ENCODE results near the gene PRDM16.

PRDM16 gene

DNA sequence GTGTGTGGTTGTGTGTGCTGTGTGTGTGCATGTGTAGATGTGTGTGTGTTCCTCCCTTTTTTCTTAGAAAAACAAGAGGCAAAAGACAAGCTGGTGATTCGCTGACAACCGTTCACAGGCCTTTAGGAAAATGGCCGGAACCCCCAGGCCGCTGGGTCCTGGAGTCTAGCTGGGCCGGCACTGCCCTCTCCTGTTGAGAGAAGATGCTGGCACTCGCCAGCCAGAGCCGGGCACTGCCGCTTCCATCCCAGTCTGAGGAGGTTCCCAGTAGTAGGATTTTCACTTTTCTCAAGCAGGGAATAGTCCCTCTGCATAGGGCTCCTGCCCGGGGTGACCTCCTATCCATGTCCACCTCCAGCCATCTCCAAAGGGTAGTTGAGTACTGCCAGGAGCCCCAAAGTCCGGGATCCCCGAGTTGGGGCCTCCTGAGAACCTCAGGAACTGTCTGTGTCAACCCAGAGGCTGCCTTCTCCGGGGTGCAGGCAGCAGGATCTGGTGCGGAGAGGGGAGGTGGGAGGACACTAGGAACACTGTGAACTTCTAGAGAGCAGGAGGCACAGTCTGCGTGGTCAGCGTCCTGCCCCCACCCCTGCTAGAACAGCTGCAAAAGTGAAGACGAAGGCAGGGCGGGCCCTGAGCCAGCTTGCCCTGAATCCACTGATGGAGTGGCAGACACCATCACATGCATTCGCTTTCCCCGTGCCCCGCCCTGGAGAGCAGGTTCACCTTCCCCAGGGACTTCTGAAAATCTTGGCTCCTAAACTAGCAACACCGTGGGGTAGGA, 341.3 kb downstream of the PRDM16 start:
- intact Hi-C loops (cut with micrococcal nuclease): no loop called here
- H3K27me3 Mint-ChIP-seq: no peaks in the 10 kb centered on the region
- H3K27ac Mint-ChIP-seq: no peak overlapping the region
- H3K4me1 Mint-ChIP-seq (ENCODE audit: low read depth): no peaks in the 10 kb centered on the region
- H3K4me3 Mint-ChIP-seq: no peak overlapping the region
- H3K36me3 Mint-ChIP-seq (ENCODE audit: low read depth): no peaks in the 10 kb centered on the region
- no peaks in the 10 kb centered on the region for H3K9me3 Mint-ChIP-seq

DNA sequence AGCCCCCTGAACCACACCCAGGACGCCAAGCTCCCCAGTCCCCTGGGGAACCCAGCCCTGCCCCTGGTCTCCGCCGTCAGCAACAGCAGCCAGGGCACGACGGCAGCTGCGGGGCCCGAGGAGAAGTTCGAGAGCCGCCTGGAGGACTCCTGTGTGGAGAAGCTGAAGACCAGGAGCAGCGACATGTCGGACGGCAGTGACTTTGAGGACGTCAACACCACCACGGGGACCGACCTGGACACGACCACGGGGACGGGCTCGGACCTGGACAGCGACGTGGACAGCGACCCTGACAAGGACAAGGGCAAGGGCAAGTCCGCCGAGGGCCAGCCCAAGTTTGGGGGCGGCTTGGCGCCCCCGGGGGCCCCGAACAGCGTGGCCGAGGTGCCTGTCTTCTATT, 342.8 kb downstream of the PRDM16 start:
- no peaks in the 10 kb centered on the region for H3K36me3 Mint-ChIP-seq (ENCODE audit: low read depth)
- H3K4me3 Mint-ChIP-seq: no peak overlapping the region
- intact Hi-C loops (cut with micrococcal nuclease): no loop called here
- no peaks in the 10 kb centered on the region for H3K9me3 Mint-ChIP-seq
- no peak overlapping the region for H3K27ac Mint-ChIP-seq
- no peaks in the 10 kb centered on the region for H3K27me3 Mint-ChIP-seq
- H3K4me1 Mint-ChIP-seq (ENCODE audit: low read depth): no peaks in the 10 kb centered on the region

DNA sequence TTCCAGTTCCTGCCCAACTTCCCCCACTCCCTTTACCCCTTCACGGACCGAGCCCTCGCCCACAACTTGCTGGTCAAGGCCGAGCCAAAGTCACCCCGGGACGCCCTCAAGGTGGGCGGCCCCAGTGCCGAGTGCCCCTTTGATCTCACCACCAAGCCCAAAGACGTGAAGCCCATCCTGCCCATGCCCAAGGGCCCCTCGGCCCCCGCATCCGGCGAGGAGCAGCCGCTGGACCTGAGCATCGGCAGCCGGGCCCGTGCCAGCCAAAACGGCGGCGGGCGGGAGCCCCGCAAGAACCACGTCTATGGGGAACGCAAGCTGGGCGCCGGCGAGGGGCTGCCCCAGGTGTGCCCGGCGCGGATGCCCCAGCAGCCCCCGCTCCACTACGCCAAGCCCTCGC, 343.4 kb downstream of the PRDM16 start:
- Mint-ChIP-seq H3K27me3 (no peaks in the 10 kb centered on the region), H3K4me3 (no peak overlapping the region), H3K36me3 (ENCODE audit: low read depth) (no peaks in the 10 kb centered on the region), H3K27ac (no peak overlapping the region), H3K9me3 (no peaks in the 10 kb centered on the region), H3K4me1 (ENCODE audit: low read depth) (no peaks in the 10 kb centered on the region)
- intact Hi-C loops (cut with micrococcal nuclease): no loop called here

DNA sequence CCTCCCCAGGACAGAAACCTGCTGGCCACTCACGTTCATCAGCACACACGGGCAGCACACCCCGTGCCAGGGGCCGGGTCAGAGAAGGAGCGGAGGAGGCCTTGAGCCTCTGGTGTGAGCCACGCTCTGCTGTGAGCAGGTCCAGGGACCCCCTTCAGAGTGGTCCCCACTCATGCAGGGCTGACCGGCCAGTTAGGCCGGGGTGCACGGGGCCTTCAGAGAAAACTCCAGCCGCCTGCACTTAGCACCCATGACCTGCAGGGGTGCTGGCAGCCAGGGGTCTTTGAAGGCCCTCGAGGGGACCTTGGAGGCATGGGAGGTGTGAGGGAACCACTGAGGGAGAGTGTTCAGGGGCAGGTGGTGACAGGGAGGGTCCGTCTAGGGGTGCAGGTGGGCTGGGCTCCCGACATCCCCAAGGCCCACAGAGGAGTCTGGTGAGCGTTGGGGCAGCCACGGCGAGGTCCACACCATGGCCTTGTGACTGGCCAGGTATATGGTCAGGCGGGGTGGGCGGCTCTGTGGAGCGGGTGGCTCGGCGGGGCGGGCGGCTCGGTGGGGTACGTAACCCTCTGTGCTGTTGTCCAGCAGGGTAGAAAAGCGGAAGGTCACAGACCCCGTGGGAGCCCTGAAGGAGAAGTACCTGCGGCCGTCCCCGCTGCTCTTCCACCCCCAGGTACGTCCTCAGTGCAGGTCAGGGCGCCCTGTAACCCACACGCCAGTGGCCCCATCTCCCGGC, 345.1 kb downstream of the PRDM16 start:
- no peaks in the 10 kb centered on the region for H3K4me1 Mint-ChIP-seq (ENCODE audit: low read depth)

DNA sequence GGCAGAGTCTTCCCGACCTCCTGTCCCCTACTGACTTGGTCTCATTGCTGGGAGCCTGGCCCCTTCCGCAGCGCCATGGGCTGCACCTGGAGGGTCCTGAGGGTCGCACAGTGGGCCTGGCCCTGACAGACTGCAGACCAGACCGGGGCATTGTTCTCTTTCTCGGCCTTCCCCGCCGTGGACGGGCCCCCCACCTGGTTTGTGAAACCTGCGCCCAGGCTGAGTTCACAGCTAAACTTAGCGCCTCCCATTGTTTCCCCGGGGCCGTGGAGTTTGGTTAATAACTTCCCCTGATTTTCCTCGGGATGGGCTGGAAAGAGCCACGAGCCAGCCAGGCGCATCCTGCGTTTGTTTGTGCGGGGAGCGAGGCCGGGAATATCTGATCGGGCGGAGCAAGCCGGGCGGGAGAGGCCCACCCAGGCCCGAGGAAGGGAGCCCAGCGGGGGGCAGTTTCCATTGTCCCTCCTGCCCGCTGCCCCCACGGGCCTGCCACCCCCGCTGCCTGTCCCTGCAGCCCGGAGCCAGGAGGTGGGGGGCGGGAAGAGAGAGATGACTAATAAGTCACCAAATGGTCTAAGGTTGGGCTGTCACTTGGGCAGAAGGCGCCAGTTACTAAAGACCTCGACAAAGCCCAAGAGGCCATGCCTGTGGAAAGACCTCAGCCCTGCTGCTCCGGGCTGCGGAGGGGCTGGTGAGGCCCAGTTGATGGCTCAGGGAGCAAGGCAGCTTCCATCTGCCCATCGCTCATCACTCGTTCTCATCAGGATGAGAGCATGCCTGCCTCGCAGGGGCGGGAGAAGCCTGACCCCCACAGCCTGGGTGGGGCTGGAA, 346.5 kb downstream of the PRDM16 start:
- intact Hi-C loops (cut with micrococcal nuclease): no loop called here
- Mint-ChIP-seq H3K4me3 (no peak overlapping the region), H3K36me3 (ENCODE audit: low read depth) (no peaks in the 10 kb centered on the region), H3K9me3 (no peaks in the 10 kb centered on the region), H3K27me3 (no peaks in the 10 kb centered on the region), H3K4me1 (ENCODE audit: low read depth) (no peaks in the 10 kb centered on the region), H3K27ac (no peak overlapping the region)

More for the DNA sequence above, 345.1 kb downstream of the PRDM16 start:
- Mint-ChIP-seq H3K4me3 (no peak overlapping the region), H3K9me3 (no peaks in the 10 kb centered on the region), H3K27me3 (no peaks in the 10 kb centered on the region), H3K36me3 (ENCODE audit: low read depth) (no peaks in the 10 kb centered on the region), H3K27ac (no peak overlapping the region)
- intact Hi-C loops (cut with micrococcal nuclease): no loop called here

DNA sequence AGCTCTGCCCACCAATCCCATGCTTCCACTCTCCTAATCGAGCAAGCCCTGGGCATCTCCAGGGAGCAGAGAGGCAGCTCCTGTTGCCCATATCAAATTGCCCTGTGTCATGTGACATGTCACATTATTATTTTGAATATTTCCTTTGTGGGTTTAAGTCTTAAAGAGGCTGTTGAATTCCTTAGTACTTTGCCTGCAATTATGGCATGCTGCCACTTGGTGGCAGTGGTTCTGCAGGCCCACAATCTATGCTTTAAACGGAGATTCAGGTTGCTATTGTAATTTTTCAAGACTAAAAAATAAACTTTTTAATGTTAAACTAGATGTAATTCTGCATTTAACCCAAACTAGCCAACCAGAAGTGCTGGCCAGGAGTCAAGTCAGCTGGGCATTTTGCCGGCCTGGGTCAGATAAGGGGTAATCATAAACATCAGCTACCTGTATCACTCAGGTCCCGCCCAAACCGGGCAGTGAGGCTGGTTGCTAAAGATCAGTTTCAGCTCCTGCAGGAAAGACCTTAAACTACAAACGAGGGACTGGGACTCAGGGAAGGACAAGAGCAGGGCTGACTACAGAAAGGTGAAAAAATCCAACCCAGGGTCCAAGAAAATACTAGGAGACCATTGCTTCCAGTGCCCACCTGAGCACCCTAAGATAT, 348.2 kb downstream of the PRDM16 start:
- Mint-ChIP-seq H3K4me1 (ENCODE audit: low read depth) (no peaks in the 10 kb centered on the region), H3K9me3 (no peaks in the 10 kb centered on the region), H3K27me3 (peaks cover 5% of the 10 kb centered on the region), H3K4me3 (no peak overlapping the region), H3K27ac (no peak overlapping the region), H3K36me3 (ENCODE audit: low read depth) (no peaks in the 10 kb centered on the region)
- intact Hi-C loops (cut with micrococcal nuclease): no loop called here

DNA sequence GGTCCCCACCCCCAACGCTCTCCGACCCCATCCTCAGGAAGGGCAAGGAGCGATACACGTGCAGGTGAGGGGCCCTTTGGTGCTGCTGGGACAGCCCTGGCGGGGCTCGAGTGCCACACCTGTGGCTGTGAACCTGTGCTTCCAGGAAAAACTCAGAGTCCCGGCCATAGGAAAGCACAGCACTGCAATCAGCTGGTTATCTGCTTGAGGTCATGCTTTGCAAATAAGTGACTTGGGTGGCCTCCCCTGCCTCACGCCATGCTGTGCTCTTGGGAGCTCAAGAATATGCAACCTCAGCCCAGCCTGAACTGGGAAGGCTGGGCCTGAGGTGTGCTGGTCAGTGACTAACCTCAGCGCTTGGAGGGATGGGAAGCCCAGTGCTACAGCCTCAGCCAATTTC, 348.9 kb downstream of the PRDM16 start:
- peaks cover 7% of the 10 kb centered on the region for H3K27me3 Mint-ChIP-seq
- intact Hi-C loops (cut with micrococcal nuclease): no loop called here
- no peak overlapping the region for H3K4me3 Mint-ChIP-seq
- no peaks in the 10 kb centered on the region for H3K9me3 Mint-ChIP-seq
- H3K4me1 Mint-ChIP-seq (ENCODE audit: low read depth): no peaks in the 10 kb centered on the region
- H3K27ac Mint-ChIP-seq: no peak overlapping the region
- no peaks in the 10 kb centered on the region for H3K36me3 Mint-ChIP-seq (ENCODE audit: low read depth)

DNA sequence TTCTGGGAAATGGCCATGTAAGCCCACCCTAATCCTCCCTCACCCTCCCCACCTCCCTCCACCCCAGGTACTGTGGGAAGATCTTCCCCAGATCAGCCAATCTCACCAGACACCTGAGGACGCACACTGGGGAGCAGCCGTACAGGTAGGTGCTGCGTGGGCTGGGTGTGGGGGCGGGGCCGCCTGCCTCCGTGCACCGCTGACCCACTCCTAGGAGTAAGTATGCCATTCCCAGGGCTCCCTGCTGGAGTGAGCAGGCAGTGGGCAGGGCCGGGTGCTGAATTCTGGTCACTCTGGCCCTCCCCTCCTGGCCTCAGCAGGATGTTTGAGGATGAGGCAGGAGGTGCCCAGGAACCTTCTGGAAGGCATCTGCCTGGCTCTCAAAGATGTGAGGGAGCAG, 349.6 kb downstream of the PRDM16 start:
- intact Hi-C loops (cut with micrococcal nuclease): no loop called here
- Mint-ChIP-seq H3K36me3 (ENCODE audit: low read depth) (no peaks in the 10 kb centered on the region), H3K27ac (no peak overlapping the region), H3K4me3 (no peak overlapping the region), H3K27me3 (peaks cover 13% of the 10 kb centered on the region), H3K9me3 (no peaks in the 10 kb centered on the region), H3K4me1 (ENCODE audit: low read depth) (no peaks in the 10 kb centered on the region)

DNA sequence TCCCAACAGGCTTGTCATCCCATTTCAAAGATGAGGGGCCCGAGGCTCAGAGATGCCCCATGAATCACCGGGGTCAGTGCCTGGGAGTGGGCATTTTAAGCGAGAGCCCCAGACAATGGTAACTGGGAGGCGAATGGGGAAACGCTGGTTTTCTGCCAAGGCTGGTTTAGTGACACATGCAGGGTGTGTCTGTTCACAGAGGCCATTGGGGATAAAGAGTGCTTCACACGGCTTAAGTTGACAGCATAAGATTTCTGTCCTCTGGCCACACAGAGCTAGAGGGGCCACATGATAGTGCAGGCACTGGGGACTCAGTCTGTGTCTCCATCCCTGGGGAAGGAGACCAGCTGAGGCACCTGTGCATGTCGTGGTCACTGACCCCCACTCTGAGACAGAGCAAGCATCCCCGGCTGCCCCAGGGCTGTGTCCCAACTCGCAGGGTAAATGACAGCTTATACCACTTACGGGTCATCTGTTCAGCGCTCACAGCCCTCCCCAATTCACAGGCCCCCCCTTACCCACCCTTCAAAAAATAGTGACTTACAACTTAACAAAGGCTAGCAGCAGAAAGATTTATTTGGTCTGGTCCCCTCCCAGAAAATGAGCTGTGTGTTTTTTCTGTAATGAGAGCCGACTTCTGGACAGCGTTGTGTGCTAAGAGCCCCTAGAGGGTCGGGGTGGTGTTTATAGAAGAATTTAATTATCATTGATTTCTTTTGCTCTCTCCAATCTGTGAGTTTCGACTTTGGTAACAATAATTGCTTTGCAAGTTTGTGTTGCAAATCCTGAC, 350.6 kb downstream of the PRDM16 start:
- Mint-ChIP-seq H3K27me3 (peaks cover 21% of the 10 kb centered on the region), H3K4me3 (no peak overlapping the region), H3K4me1 (ENCODE audit: low read depth) (no peaks in the 10 kb centered on the region), H3K27ac (no peak overlapping the region), H3K9me3 (no peaks in the 10 kb centered on the region), H3K36me3 (ENCODE audit: low read depth) (no peaks in the 10 kb centered on the region)
- intact Hi-C loops (cut with micrococcal nuclease): no loop called here

DNA sequence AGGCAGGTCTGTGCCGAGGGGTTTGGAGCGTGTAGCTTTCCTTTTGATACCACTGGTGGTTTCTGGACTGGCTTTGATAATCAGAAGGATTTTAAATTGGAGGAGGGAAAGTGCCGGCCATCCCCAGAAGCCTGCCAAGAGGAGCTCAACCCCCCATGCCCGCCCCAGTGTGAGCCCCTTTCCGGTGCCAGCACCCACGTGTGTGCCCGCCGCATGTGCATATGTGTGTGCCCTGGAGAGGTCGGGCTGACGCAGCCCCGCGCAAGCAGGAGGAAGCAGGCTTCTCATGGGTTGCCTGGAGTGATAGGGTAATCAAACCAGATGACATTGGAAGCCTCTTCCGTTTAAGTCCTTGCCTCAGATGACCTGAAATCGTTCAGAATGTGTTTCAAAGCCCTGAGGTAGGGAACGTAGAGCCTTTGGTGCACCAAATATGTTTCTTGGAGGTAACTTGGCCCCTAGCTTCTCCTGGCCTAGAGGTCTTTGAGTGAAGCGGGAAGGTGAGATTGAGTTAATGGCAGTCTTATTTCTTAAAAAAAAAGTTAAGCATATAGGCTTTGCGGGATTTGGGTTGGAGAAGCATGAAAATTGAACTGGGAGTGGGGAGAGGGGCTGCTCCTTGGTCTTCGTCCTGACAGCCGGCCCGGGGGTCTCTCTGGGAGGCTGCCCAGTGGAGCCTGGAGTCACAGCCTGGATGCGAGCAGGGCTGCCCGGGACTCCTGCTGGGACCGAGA, 351.4 kb downstream of the PRDM16 start:
- peaks cover 21% of the 10 kb centered on the region for H3K27me3 Mint-ChIP-seq
- H3K4me1 Mint-ChIP-seq (ENCODE audit: low read depth): no peaks in the 10 kb centered on the region
- H3K4me3 Mint-ChIP-seq: no peak overlapping the region
- H3K36me3 Mint-ChIP-seq (ENCODE audit: low read depth): no peaks in the 10 kb centered on the region
- no peaks in the 10 kb centered on the region for H3K9me3 Mint-ChIP-seq
- H3K27ac Mint-ChIP-seq: no peak overlapping the region
- intact Hi-C loops (cut with micrococcal nuclease): no loop called here

DNA sequence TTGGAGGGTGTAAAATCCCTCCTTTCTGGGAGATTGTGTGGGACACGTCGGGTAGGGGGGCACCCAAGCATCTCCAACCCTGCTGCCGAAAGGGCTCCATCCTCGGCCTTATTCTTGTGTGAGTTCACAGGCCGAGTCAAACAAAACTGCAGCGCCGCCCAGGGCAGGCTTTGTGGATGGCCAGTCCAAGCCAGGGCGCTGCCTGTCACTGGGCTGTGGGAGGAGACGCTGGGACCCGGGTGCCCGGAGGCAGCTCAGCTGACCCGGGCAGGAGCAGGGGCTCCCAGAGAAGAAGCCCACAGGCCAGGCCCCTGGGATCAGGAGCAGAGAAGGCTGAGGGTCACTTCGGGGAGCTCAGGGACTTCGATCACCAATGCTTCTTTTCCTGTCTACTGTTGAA, 353.6 kb downstream of the PRDM16 start:
- intact Hi-C loops (cut with micrococcal nuclease): no loop called here
- Mint-ChIP-seq H3K36me3 (ENCODE audit: low read depth) (no peaks in the 10 kb centered on the region), H3K9me3 (no peaks in the 10 kb centered on the region), H3K27me3 (peaks cover 21% of the 10 kb centered on the region), H3K4me1 (ENCODE audit: low read depth) (no peaks in the 10 kb centered on the region), H3K4me3 (no peak overlapping the region), H3K27ac (no peak overlapping the region)

DNA sequence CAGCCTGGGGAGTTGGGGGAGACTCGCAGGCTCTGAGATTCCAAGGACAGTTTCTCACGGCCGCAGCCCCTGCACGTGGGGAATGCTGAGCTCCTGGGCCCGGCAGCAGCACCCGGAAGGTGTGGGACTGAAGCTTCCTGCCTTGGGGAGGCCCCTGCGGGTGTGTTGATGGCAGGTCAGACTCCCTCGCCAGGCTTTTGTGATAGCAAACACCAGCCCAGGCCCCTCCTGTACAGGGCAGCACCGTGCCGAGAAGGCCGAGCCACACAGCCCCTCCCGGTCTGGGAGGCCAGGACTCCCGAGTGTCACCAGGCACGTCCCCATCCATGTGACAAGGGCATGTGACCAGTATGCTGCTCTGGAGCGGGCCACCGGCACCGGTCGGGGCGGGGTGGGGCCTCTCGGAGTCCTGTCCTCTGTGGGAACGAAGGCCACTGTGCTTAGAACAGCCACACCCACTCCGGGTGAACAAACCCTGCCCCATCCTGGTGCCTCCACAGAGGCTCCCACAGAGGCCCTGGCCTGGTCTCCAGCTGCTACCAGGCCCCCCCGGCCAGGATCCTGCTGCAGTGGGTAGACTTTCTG, 354.3 kb downstream of the PRDM16 start:
- Mint-ChIP-seq H3K27ac (no peak overlapping the region), H3K9me3 (no peaks in the 10 kb centered on the region), H3K4me3 (no peak overlapping the region), H3K27me3 (peaks cover 21% of the 10 kb centered on the region), H3K4me1 (ENCODE audit: low read depth) (no peaks in the 10 kb centered on the region), H3K36me3 (ENCODE audit: low read depth) (no peaks in the 10 kb centered on the region)
- intact Hi-C loops (cut with micrococcal nuclease): no loop called here

Data from dendritic cell treated with granulocyte-macrophage colony-stimulating factor and Interleukin-4, amounts not matched to agents 40 ng/mL and 50 ng/mL, for 4 days (primary cell).